GM18867 (cell line): ENCODE results near the gene ASS1.

Experiments used
- ATAC-seq: cut with Tn5 transposase; IDR thresholded peaks from one replicate; pipeline ENCODE4 v1.9.1; 2021; ENCODE audit warnings: mild to moderate bottlenecking, moderate library complexity; ENCODE audit not compliant: unreplicated experiment

The ASS1 gene

DNA sequence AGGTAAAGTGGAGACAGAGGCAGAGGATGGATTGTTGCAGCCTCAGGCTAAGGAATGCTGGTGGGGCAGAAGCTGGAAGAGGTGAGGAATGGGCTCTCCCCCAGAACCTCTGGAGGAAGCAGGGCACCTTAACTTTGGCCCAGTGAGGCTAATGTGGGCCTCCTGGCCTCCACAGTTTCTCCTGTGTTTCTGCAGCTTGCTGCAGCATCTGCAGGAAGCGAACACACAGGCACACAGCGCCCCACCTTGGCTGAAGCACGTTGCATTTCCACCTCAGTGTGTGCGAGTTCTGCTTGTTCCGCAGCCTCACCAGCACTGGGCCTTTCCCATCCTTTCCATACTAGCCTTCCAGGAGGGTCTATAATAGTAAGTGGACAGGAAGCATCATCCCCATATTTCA lies 27.2 kb upstream of the ASS1 start:
- no peak for ATAC-seq

DNA sequence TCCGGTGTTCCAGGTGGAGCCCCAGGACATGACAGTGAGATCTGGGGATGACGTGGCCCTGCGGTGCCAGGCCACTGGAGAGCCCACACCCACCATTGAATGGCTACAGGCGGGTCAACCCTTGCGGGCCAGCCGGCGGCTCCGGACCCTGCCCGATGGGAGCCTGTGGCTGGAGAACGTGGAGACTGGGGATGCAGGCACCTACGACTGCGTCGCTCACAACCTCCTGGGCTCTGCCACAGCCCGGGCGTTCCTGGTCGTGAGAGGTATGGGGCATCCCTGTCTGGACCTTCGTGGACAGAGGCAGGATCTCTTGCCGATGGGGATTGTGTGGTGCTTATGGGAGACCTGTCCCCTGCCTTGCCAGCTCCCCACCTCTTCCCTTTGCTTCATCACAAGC lies 26.0 kb upstream of the ASS1 start:
- ATAC-seq: no peak

DNA sequence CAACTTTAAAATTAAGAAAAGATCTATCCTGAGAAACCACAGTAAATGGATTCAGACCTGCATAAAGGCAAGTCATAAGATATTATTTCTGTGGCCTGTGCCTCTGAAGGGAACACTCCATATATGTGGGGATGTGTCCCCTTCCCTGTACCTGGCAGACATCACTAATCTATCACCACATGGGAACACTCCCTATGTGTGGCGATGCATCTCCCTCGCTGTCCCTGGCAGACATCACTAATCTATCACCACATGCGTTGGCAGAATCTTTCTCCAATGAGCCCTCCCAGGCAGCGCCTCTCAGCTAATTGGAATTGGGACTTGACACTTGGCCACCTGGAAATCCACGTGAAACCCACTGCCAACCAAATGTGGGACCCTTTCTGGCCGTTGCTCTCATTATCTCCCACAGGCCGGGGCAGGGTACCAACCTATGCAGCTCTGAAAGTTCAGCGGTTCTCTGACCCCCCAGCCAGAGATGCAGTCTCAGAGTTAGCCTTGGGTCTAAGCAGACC lies 25.2 kb upstream of the ASS1 start:
- no peak for ATAC-seq

DNA sequence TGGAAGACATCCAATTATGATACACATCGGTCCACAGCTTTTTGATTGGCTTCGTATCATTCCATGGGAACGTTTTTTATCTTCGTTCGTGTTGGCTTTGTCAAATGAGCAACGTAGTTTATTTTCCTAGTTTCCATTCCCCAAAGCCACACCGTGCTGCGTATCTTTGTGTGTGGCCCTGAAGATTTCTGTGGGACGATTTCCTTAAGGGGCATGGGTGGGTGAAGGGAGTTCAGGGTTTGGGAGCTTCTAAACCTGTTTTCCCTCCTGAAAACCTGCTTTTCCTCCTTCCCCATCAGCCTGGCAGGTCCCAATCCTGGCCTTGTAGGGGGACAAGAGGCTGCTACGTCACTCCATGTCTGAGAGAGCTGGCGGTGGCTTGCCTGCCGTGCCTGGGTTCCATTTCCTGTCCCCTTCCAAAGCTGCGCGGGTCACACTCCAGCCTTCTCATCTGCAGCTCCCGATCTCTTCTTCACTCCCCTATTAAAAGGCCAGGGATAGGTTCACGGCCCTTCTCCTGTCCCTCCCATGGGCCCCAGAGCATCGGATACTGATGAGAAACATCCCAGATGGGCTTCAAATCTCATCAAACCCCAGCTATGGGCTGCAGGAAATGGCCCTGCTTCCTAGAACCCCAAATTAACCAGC lies 23.5 kb upstream of the ASS1 start:
- no peak for ATAC-seq

DNA sequence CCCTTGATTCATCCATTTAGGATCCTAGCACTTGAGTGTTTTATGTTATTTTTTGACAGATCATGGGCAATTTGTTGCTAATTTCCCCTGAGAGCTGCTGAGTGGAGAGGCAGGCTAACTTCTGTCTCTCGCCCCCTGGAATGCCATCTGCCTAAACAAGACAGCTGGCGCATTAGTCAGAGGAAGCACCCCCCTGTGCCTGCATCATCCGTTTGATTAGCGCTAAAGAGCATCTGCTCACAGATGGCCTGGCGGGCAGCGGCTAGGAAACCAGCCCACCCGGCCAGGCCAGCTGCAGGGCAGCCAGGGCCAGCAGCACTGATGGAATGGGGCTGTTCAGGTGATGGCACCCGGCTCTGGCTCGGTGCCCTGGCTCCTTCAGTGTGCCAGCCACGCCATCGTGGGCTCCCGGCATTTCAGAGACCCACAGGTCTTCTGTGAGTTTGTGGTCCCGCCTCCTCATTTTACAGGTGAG lies 22.9 kb upstream of the ASS1 start:
- ATAC-seq: no peak

DNA sequence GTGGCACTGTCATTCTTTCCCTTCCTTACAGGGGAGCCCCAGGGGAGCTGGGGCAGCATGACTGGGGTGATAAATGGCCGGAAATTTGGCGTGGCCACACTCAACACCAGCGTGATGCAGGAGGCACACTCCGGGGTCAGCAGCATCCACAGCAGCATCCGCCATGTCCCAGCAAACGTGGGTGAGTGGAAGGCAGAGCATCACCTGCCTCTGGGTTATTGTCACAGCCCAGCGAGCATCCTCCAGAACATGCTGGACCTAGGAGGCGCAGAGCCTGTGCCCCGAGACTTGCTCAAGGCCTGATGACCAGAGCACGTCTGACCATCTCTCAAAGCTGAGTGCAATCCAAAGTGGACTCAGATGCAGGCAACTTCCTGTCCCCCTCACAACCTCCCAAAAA lies 22.2 kb upstream of the ASS1 start:
- no peak for ATAC-seq

DNA sequence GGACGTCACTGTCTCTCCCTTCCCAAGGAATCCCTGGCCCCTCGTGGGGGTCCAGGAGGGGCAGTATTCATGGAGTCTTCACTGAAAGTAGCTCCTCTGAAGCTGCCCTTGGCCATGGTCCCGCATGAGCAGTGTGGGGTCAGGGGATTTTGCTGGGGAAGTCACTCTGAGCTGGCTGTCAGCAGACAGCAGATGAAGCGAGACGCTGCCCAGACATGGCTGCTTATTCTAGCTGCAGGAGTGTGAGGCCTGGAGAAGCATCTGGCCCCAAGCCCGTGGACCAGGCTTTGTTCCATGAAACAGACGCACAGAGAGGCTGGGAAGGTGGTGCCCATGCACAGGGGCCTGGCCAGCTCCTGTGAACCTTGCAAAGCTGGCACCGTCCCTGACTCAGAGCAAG lies 21.5 kb upstream of the ASS1 start:
- no peak for ATAC-seq

DNA sequence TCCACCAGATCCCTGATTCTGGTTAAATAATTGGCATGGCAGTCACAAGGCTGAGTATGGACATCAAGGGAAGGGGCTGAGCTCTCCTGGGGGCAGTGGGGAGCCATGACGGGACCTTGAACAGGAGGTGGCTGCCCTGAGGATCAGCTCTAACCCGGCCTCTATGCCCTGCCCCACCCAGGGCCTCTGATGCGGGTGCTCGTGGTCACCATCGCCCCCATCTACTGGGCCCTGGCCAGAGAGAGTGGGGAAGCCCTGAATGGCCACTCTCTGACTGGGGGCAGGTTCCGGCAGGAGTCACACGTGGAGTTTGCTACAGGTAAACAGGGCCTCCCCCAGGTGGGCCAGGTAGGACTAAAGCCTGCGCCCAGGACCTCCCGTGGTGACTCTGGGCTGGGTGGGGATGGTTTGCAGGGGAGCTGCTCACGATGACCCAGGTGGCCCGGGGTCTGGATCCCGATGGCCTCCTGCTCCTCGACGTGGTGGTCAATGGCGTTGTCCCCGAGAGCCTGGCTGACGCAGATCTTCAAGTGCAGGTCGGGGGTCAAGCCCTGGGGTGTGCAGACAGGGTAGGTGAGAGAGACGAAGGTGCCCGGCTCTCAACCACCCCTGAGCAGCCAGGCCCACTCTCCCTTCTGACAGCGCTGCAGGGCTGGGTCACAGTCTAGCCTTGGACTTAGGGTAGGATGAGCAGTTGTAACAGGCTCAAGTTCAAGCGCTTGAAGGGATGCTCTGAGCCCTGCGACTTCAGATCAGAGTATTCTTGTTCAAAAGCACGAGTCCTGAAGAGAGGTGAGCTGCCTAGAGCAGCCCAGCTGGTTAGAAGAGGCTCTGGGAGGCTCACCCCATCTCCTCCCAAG lies 19.9 kb upstream of the ASS1 start:
- no peak for ATAC-seq

DNA sequence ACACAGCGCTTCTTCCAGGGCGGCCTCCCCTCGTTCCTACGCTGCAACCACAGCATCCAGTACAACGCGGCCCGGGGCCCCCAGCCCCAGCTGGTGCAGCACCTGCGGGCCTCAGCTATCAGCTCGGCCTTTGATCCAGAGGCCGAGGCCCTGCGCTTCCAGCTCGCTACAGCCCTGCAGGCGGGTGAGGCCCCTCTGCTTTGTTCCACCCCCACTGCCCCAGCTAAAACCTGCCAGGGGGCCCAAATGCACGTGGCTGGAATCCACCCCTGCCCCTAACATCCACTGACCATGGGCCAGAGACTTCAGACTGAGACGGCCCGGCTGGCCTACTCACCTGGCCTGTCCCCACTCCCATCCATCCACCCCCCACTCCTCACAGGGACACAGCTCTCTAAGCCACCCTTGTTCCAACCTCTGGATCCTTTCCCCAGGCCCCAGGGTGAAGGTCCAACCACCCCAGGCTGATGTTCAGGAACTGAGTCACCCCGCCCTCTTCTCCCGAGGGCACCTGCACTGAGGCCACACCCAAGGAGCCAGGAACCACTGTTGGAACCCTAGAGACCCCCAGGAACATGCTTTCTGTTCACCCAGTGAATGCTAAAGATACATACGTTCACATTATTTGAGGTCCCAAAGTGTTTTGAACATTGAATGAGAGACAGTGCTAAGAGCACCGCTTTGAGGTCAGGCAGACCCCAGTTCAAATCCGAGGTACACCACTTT lies 18.9 kb upstream of the ASS1 start:
- no peak for ATAC-seq

DNA sequence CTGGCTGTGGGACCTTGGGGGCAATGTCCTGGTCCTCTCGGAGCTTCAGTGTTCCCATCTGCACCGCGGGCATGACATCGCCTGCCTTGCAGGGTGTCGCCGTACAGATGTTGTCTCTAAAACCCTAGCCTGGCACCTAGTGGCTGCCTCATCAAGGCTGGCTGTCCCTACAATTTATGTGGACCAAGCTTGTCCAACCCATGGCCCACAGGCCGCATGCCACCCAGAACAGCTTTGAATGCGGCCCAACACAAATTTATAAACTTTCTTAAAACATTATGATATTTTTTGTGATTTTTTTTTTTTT lies 18.3 kb upstream of the ASS1 start:
- ATAC-seq: no peak

DNA sequence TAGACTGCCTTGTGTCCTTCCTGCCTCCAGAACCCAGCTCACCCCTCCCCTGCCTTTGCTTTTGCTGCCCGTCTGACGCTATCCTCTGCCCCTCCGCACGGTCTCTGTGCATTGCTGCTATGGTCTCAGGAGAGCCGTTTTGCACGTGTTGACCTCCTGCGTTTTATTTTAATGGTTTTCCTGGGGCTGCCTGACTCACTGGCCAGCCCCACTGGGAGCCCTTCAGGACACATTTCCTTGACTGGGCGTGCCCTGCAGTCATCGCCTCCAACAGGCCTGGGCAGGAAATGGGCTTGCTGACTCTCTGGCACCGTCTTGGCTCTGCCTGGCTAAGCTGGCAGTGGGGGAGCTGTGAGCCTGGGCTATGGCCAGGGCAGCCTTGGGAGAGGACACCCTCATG lies 17.9 kb upstream of the ASS1 start:
- no peak for ATAC-seq

DNA sequence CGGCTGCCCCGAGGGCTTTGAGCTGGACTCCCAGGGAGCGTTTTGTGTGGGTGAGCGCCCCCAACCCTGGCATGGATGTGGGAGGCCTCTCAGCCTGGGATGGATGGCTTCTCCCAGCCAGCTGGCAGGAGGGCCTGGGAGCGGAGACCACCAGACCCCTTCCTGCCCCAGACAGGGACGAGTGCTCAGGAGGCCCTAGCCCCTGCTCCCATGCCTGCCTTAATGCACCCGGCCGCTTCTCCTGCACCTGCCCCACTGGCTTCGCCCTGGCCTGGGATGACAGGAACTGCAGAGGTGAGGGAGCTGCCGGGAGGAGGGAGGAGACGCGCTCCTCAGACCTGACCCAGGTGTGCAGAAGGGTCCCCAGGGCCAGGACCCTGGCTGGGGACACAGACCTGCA lies 17.4 kb upstream of the ASS1 start:
- no peak for ATAC-seq

DNA sequence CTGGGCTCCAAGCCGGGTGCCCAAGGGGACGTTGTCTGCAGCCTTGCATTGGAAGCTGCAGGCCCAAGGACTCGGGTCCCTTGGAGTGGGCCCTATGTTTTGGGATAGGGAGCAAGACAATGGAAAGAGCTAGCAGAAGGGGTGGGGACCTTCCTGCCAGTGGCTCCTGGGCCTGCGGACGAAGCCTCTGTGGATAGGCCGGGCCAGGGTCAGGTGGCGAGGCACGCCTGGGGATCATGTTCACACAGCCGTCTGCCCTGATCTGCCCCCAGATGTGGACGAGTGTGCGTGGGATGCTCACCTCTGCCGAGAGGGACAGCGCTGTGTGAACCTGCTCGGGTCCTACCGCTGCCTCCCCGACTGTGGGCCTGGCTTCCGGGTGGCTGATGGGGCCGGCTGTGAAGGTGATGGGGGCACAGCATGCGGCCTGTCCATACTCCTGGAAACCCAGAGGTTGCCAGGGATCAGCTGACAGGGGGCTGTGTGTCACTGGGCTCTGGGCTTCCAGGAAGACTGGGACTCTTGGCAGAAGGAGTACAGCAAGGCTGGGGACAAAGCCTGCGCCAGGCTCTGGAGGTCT lies 16.6 kb upstream of the ASS1 start:
- no peak for ATAC-seq

DNA sequence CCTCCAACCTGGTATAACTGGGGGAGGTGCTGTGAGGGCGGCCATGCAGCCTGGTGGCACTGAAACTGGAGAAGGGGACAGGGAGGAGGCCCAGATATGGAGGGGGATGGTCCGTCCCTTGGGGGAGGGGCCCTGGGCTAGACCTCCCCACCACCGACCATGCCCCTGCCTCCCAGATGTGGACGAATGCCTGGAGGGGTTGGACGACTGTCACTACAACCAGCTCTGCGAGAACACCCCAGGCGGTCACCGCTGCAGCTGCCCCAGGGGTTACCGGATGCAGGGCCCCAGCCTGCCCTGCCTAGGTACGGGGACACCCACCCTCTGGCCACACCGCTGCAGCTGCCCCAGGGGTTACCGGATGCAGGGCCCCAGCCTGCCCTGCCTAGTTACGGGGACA lies 15.4 kb upstream of the ASS1 start:
- no peak for ATAC-seq

DNA sequence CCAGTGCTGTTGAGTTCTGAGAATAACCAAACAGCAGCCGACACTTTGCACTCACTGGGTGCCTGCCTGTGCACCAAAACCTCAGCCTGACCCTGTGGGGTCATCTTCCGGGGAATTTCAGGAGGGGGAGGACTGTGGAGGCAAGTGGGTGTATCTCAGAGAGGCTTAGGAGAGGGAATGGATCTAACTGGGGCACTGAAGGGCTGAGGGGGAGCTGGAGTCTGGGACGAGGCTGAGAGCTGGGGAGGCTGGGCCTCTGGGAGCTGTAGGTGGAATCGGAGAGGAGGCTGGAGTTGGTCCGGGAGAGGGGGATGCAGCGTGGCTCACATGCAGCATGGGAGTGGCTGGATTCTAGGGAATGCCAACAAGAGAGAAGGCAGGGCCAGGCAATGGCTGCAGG lies 14.9 kb upstream of the ASS1 start:
- no peak for ATAC-seq

DNA sequence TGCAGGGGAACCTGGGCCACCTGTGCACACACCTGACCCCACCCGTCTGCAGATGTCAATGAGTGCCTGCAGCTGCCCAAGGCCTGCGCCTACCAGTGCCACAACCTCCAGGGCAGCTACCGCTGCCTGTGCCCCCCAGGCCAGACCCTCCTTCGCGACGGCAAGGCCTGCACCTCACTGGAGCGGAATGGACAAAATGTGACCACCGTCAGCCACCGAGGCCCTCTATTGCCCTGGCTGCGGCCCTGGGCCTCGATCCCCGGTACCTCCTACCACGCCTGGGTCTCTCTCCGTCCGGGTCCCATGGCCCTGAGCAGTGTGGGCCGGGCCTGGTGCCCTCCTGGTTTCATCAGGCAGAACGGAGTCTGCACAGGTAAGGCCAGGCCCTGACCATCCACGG lies 14.5 kb upstream of the ASS1 start:
- ATAC-seq: no peak

DNA sequence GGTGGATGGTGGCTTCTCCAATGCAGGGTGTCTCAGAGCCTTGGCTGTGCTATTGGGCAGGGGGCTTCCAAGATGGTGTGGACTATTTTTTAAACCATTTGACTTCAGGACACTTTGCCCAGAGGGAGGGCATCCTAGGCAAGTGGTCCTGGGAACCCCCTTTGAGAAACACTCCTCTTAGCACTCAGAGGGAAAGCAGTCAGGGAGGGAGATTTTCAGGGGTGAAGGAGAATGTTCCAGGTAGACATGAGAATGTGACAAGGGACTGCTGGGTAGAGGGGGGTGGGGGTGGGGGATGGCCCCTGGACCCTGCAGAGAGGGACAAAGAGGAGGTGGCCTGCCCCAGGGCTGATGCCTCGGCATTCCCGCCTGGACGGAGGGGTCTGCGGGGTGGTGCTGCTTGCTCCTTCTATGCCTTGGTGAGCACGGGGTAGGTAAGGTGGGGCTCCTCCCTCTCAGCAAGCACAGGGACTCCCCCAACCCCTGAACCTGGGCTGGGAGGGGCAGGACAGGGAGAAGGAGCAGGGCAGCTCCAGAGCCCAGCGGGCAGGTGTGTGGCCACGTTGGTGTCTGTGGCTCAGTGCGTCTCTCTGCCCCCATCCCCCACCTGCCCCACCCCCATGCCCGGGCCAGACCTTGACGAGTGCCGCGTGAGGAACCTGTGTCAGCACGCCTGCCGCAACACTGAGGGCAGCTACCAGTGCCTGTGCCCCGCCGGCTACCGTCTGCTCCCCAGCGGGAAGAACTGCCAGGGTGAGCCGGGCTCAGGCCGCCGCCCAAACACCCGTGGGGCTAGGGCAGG lies 13.8 kb upstream of the ASS1 start:
- ATAC-seq: no peak

DNA sequence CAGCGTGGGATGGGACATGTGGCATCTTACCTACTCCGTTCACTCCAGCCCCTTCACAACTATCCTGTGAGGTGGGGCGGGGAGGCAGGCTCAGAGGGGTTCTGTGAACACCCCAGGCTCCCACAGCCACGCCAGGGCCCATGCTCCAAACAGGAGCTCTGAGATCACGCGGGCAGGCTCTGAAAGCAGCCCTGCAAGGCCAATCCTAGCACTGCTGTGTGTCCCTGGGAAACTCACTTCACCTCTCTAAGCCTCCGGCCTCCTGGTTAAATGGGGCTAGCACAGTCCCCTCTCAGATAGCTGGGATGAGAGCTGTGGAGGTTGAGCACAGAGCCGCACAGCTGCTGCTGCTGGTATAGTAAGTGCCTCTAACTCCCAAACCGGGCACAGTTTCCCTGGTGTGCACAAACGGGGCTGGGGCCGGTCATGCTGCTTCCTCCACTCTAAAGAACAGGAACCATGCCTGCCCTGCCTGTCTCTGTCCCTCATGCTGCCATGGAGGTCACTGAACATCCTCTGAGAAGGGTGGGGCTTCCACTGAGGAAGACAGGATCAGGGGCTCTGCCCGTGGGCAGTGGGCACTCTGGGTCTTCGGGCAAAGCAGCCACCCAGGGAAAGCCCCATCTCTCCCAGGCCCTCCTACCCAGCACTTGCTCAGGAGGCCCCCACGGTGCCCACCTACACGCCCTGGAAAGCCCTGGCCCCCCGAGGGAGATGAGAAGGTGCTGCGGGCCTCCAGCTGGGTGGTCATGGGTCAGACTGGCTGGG lies 13.0 kb upstream of the ASS1 start:
- no peak for ATAC-seq

DNA sequence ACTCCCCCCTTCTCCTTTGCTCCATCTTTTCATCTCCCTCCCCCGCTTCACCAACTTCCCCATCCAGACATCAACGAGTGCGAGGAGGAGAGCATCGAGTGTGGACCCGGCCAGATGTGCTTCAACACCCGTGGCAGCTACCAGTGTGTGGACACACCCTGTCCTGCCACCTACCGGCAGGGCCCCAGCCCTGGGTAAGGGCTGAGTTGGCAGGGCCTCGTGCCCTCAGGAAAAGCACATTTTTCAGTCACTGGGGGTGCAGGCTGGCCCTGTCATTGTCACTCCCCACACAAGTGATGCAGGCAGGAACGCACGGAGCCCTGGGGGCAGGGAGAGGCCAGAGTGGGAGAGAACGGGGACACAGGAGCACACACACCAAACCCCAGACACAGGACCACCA lies 12.4 kb upstream of the ASS1 start:
- no peak for ATAC-seq

DNA sequence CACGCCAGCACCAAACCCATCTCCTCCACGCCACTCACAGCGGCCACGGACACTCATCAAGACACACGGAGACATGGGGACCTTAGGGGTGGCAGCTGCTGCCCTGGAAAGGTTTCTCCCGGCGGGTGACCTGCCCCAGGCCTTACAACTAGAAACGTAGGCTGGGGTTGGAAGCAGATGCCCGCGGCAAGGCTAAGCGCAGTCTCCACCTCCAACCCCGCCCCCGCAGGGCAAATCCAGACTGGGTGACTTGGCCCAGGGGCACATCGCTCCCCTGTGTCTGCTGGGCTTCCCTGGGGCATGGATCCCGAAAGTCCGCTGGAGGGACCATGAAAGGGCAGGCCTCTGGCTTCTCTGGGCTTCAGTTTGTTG lies 12.0 kb upstream of the ASS1 start:
- no peak for ATAC-seq
